Fibroblast of mammary gland (primary cell): Measurements from ENCODE around the gene DOCK1.

Source experiments
- DNase-seq: peaks from one replicate; pipeline ENCODE4 v3.0.0-alpha.2; 2010; ENCODE audit warnings: low read depth
- H3K4me3 ChIP-seq: 2 replicates; pipeline ENCODE4 v1.5.1; 2011; ENCODE audit warnings: low read depth, mild to moderate bottlenecking, low read length, moderate library complexity; ENCODE audit not compliant: control insufficient read depth
- TF ChIP-seq, protein P1 (sequence below): conservative IDR thresholded peaks from 2 replicates; pipeline ENCODE4 v1.5.1; 2011; ENCODE audit warnings: low read depth, low read length, inconsistent platforms; ENCODE audit not compliant: control insufficient read depth, insufficient read depth

Gene DOCK1

DNA sequence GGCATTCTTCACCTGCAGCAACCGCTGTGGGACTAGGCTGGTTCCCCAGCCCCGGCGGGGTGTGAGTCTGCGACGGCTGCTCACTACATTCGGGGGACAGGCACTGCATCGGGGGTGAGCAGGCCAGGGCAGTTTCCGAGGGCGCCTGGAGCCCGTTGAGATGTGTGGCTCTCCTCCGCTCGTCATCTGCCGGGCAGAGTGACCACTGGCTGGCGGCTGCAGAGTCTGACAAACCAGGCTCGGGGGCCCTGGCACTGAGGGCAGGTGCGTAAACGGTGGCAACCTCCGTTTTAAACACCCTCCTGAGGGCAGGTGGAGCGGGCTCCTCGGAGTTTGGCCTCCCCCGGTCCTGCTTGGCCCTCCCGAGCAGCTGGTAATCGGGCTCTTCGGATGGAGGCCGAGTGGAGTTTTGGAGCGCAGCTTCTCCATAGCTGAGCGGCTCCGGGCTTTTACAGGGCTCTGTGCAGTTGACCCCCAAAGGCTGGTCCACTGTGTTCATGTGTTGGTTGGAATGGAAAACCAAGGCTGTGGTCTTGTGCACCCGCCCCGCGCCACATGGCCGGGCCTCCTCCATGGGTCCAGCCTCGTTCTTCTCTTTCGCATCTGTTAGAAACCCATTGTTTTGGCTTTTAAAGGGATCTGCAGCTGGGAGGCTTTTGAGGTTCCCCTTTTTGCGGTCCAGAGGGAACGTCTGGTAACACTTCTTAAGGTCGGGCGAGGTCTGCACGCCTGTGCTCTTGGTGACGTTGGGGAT lies 270.3 kb downstream of the DOCK1 start:
- H3K4me3 ChIP-seq: no peak overlapping the region
- TF ChIP-seq, protein P1, sequence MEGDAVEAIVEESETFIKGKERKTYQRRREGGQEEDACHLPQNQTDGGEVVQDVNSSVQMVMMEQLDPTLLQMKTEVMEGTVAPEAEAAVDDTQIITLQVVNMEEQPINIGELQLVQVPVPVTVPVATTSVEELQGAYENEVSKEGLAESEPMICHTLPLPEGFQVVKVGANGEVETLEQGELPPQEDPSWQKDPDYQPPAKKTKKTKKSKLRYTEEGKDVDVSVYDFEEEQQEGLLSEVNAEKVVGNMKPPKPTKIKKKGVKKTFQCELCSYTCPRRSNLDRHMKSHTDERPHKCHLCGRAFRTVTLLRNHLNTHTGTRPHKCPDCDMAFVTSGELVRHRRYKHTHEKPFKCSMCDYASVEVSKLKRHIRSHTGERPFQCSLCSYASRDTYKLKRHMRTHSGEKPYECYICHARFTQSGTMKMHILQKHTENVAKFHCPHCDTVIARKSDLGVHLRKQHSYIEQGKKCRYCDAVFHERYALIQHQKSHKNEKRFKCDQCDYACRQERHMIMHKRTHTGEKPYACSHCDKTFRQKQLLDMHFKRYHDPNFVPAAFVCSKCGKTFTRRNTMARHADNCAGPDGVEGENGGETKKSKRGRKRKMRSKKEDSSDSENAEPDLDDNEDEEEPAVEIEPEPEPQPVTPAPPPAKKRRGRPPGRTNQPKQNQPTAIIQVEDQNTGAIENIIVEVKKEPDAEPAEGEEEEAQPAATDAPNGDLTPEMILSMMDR: no peak
- DNase-seq: no peak

DNA sequence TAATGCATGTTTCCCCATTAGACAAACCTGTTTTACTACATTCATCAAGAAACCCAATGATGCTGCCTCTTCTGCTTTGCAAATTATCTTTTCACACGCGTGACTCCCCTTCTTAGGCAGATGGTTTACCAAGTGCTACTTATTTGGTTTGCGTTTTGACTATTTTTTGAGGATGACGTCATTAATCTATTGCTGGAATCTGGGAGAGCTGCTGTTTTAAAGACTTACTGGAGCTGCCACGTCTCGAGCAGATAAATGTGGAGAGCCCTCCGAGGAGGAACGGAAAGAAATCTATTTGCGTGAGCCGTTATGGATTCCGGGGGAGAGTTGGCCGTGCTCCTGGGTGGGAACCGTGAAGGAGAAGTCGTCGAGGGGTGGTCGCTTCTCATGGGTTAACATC lies 271.4 kb downstream of the DOCK1 start:
- no peak overlapping the region for H3K4me3 ChIP-seq
- no peak for DNase-seq
- TF ChIP-seq, protein P1: no peak

DNA sequence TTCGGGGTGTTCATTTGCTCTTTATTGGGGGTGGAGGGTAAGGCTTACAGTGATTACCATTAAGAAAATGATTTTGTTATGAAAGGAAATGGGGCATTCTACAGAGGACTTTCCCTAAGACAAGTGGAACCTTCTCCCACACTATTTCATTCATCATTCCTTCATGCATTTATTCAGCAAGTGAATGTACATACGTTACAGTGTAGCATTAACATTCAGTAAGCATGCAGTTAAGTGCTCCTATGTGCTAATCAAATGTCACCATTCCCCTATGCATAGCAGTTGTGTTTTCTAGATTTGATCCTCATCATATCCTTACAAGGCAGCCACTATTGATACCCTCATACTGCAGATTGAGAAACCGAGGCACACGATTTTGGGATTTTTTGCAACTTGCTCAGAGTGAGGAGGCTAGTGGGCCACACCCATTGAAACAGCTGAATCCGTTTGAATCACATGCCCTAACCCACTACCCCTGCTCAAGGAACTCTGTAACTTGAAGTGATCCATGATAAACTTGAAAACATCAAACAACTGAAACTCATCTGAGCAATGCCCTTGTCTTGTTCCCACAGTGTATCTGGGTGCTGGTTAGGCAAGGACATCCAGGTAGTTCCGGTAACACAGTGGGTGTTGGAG lies 274.5 kb downstream of the DOCK1 start:
- TF ChIP-seq, protein P1: no peak
- H3K4me3 ChIP-seq: no peak overlapping the region
- no peak for DNase-seq

DNA sequence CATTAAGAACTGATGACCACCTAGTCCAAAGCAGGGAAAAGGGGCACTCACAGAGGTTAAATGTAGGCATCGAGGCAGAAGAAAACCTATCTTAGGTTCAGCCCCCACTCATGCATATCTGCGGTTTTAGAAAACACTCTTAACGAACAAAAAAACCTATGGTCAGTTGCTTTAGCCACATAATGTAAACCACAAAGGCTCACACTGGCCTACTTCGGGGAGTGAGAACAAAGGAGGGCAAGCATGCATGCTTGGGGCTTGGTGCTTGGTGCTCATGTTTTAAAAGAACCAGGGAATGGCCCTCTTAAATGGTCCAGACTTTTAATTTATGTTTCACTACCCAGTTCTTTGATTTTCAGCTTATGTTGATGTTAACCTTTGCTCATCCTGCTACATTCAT lies 276.9 kb downstream of the DOCK1 start:
- no peak for DNase-seq
- no peak overlapping the region for H3K4me3 ChIP-seq
- TF ChIP-seq, protein P1: no peak

DNA sequence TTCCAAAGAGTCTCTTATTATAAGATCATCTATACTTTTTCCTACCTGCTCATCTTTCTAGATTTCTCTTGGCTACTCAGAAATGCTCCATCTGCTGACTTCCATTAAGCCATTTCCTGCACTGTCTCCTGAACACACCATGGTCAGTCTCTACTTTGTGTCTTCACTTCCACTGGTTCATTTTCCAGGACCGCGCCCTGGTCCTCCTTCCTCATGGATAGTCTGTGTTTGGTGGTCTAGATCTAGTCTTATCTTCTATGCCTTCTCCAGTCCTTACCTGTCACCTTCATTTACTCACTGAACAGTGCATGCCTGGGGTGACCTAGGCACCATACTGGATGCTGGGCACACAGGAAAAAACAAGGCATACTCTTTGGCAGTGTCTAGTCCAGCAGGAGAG lies 279.4 kb downstream of the DOCK1 start:
- TF ChIP-seq, protein P1: no peak
- no peak for DNase-seq

DNA sequence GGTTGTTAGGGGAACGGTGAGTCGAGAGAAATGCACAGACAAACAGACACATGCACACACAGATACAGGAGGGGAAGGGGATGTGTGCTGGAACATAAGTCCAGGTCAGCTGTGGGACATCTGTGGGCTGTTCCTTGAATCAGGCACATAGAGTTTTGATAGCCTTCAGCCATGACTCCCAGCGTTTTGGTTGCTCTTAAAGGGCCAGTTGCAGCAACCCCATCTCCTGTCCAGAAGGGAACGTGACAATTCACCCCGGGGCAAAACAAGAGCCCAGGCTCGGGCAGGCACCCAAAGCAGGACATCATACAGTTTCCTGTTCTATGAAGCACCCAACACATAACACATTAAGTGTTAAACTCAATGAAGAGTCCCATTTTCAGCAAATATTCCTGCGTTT lies 281.6 kb downstream of the DOCK1 start:
- no peak for DNase-seq
- H3K4me3 ChIP-seq: no peak overlapping the region
- TF ChIP-seq, protein P1: no peak

More for the DNA sequence above, 279.4 kb downstream of the DOCK1 start:
- no peak overlapping the region for H3K4me3 ChIP-seq
